GM23248 (cell line): ENCODE measurements around the gene PELI2. TPM values are rescaled to one million over a fixed set of nuclear protein-coding genes. Genes with fewer than 3 reads are reported as not detected.

Experiments used
- DNase-seq: peaks from one replicate; pipeline ENCODE4 v3.0.0-alpha.2; 2015
- H2AFZ ChIP-seq: fragments of 200-600 bp; sonication (generic); 2 replicates; pipeline ENCODE4 v1.6.1; 2016; ENCODE audit warnings: antibody characterized with exemption
- H3F3A ChIP-seq: fragments of 200-600 bp; sonication (generic); 2 replicates; pipeline ENCODE4 v1.6.1; 2016; ENCODE audit warnings: mild to moderate bottlenecking, antibody characterized with exemption, mixed run types; ENCODE audit not compliant: insufficient read depth
- H3K27ac ChIP-seq: fragments of 200-600 bp; sonication (generic); 2 replicates; pipeline ENCODE4 v1.5.1; 2016; ENCODE audit warnings: mild to moderate bottlenecking
- H3K27me3 ChIP-seq: fragments of 200-600 bp; sonication (generic); replicated peaks from 2 replicates; pipeline ENCODE4 v1.6.1; 2016; ENCODE audit warnings: mild to moderate bottlenecking; ENCODE audit not compliant: insufficient read depth
- H3K36me3 ChIP-seq: fragments of 200-600 bp; sonication (generic); 2 replicates; pipeline ENCODE4 v1.6.1; 2016; ENCODE audit warnings: low read depth, mild to moderate bottlenecking
- H3K4me1 ChIP-seq: fragments of 200-600 bp; sonication (generic); 2 replicates; pipeline ENCODE4 v1.6.1; 2016; ENCODE audit warnings: mild to moderate bottlenecking; ENCODE audit not compliant: insufficient read depth
- H3K4me2 ChIP-seq: fragments of 200-600 bp; sonication (generic); one replicate; pipeline ENCODE4 v1.6.1; 2016; ENCODE audit warnings: mild to moderate bottlenecking; ENCODE audit not compliant: unreplicated experiment
- H3K4me3 ChIP-seq: fragments of 200-600 bp; sonication (generic); 2 replicates; pipeline ENCODE4 v1.5.1; 2016; ENCODE audit warnings: mild to moderate bottlenecking
- H3K79me2 ChIP-seq: fragments of 200-600 bp; sonication (generic); 2 replicates; pipeline ENCODE4 v1.6.1; 2016; ENCODE audit warnings: mild to moderate bottlenecking; ENCODE audit not compliant: insufficient read depth
- H3K9ac ChIP-seq: fragments of 200-600 bp; sonication (generic); 2 replicates; pipeline ENCODE4 v1.6.1; 2016; ENCODE audit warnings: mild to moderate bottlenecking
- H3K9me2 ChIP-seq: fragments of 200-600 bp; sonication (generic); 2 replicates; pipeline ENCODE4 v1.6.1; 2016; ENCODE audit warnings: mixed run types, mild to moderate bottlenecking, moderate library complexity; ENCODE audit not compliant: insufficient read depth
- H3K9me3 ChIP-seq: fragments of 200-600 bp; sonication (generic); one replicate; pipeline ENCODE4 v1.6.1; 2017; ENCODE audit warnings: low read depth
- H4K20me1 ChIP-seq: fragments of 200-600 bp; sonication (generic); 2 replicates; pipeline ENCODE4 v1.6.0; 2016; ENCODE audit not compliant: insufficient read depth
- EZH2 ChIP-seq: fragments of 200-600 bp; sonication (generic); IDR thresholded peaks from 2 replicates; pipeline ENCODE4 v1.6.1; 2018; ENCODE audit warnings: antibody characterized with exemption, mild to moderate bottlenecking; ENCODE audit not compliant: insufficient read depth, poor library complexity, severe bottlenecking
- EZH2phosphoT487 ChIP-seq: fragments of 200-600 bp; sonication (generic); IDR thresholded peaks from 2 replicates; pipeline ENCODE4 v1.6.1; 2018; ENCODE audit warnings: antibody characterized with exemption, moderate library complexity, mild to moderate bottlenecking, low read depth; ENCODE audit not compliant: insufficient read depth
- WGBS, 2 experiments: methylation state at CpG; one replicate each; pipeline ENCODE4 v1.1.6; 2015 to 2017; ENCODE audit warnings: low lambda C conversion rate in 2 of 2, low coverage in 1 of 2; ENCODE audit errors: missing lambda C conversion rate in 2 of 2; 5-methylcytosine and 5-hydroxymethylcytosine counted together
- in situ Hi-C: fragments of 300-500 bp; cut with MboI; formaldehyde crosslinking; loops from 2 replicates; pipeline ENCODE4 v1.15.0; 2020
- polyA plus RNA-seq: library from polyadenylated mRNA; unstranded; fragments of >200 nt; fragmentation: Nextera tagmentation; extraction: Ambion mirVana; gene quantifications from 2 replicates; pipeline ENCODE4 v1.2.1, GENCODE V29; 2016
- total RNA-seq: library from RNA; depleted of rRNA; stranded (reverse); fragments of >200 nt; shearing (Covaris generic); gene quantifications from 2 replicates; pipeline ENCODE4 v1.2.3, GENCODE V29; 2014

PELI2 gene
- total and polyA plus RNA-seq, 2 experiments from 2014 or later = 1.2 to 1.3 TPM

DNA sequence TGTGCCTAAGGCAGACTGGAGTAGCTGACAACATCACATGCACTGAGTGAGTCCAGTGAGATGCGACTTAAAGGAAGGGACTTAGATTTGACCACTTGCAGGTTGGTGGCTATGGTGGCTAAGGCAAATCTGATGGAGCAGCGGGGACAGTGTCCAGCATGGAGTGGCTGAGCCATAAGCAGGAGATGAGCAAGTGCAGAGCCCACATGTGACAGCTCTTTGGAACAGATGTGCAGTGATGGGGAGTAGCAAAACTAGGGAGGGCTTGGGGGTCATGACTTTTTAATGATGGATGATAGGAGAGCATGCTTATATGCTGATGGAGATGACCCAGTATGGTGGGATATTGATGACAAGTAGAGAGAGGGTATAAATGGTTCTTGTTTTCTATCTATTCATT lies 80.2 kb downstream of the PELI2 start:
- Histone ChIP-seq H4K20me1 (no peaks in the 10 kb centered on the region), H3K79me2 (no peaks in the 10 kb centered on the region), H3K9me2 (no peaks in the 10 kb centered on the region), H3K4me1 (peaks cover 32% of the 10 kb centered on the region), H3K36me3 (no peaks in the 10 kb centered on the region), H3K27me3 (no peaks in the 10 kb centered on the region), H3K4me2 (peak overlapping the region; percentile 60), H2AFZ (no peak overlapping the region), H3K27ac (peak overlapping the region; percentile 95), H3K4me3 (no peak overlapping the region), H3F3A (peaks cover 17% of the 10 kb centered on the region; the same call in 1 of the 2 replicates), H3K9me3 (no peaks in the 10 kb centered on the region), H3K9ac (no peak overlapping the region)
- TF ChIP-seq EZH2phosphoT487 = no peak
- TF ChIP-seq EZH2 = no peak
- in situ Hi-C loops = no loop called here
- no peak for DNase-seq
- 95 to 98% methylated on average over 2 of the region's 2 CpGs for WGBS, 2 experiments

DNA sequence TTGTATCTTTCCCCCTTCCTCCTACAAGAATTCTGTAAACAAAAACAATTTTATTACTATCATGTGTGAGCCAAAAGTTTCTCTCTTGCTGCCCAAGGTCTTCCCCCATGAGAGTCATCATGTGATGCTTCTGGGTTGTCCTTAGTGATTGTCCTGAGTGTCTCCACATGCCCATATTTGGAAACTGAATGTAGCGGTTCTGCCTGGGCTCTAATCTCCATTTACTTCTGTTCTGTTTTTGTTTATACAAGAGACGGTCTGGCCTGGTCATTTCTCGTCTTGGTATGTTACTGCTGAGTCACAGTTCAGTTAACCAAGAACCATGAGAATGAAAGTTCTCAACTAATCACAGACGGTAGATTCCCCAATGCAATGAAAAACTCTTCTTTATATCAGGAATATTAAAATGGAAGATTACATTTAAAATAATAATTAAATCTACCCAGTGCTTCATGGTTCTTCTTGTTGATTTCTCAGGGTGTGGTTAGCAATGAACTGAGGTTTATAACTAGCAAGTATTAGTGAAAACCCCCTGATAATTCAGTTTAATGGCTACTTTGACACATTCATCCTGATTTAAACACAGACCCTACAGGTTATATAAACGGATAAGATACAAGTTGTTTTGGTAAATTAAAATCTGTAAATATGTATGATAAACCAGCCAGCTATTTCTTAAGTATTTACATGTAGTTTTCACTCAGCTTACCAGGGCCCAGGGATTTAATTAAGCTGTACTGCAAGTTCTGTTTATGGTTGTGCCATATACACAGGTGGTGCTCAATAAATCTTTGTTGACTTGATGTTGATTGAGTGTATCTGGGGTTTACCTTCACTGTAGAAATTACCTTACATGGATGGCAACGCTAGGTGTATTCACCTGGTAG lies 81.1 kb downstream of the PELI2 start:
- in situ Hi-C loops = no loop called here
- peaks cover 17% of the 10 kb centered on the region; the same call in 1 of the 2 replicates for H3F3A ChIP-seq
- H3K9me3 ChIP-seq = no peaks in the 10 kb centered on the region
- peak overlapping the region; percentile 95 for H3K27ac ChIP-seq
- no peaks in the 10 kb centered on the region for H4K20me1 ChIP-seq
- H2AFZ ChIP-seq = peak overlapping the region; percentile 69
- WGBS, 2 experiments = 20 to 21% methylated on average over 6 of the region's 6 CpGs
- peak overlapping the region; percentile 73 for H3K9ac ChIP-seq
- H3K9me2 ChIP-seq = no peaks in the 10 kb centered on the region
- H3K36me3 ChIP-seq = no peaks in the 10 kb centered on the region
- H3K4me1 ChIP-seq = peaks cover 28% of the 10 kb centered on the region
- TF ChIP-seq EZH2 (no peak), EZH2phosphoT487 (no peak)
- H3K79me2 ChIP-seq = no peaks in the 10 kb centered on the region
- H3K4me3 ChIP-seq = peak overlapping the region; percentile 55
- peak; percentile 97 for DNase-seq
- no peaks in the 10 kb centered on the region for H3K27me3 ChIP-seq
- H3K4me2 ChIP-seq = peak overlapping the region; percentile 85

DNA sequence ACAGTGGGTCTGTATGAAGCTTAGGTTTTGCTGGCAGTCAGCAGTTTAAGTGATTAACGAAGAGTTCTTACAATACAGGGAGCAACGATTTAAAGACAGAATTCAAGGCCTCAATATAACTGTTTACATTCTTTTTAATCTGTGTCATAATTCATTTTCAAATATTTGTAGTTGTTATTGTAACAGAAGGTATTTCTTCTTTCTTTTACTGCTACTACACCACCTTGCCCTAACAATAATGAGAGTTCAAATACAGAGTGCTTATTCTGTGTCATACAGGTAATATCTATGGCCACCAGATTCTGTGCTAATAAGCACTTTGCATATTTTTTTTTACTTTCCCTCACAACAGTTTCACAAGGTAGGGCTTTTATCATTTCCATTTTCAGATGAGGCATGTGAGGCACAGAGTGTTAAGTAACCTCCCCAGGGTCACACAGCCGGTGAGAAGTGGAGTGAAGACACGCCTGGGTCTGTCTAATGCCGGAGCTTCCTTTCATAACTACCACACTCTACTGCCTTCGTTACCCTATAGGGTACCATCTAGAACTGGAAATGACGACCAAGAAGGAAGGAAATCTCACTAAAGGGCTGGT lies 81.9 kb downstream of the PELI2 start:
- WGBS, 2 experiments = 82 to 83% methylated on average over 7 of the region's 7 CpGs
- no peaks in the 10 kb centered on the region for H3K79me2 ChIP-seq
- H3K36me3 ChIP-seq = no peaks in the 10 kb centered on the region
- peaks cover 28% of the 10 kb centered on the region for H3K4me1 ChIP-seq
- no peaks in the 10 kb centered on the region for H3K9me2 ChIP-seq
- no peak for TF ChIP-seq EZH2
- no peak for TF ChIP-seq EZH2phosphoT487
- H3K27ac ChIP-seq = peak overlapping the region; percentile 95
- no peaks in the 10 kb centered on the region for H3K9me3 ChIP-seq
- peak overlapping the region; percentile 55 for H3K4me3 ChIP-seq
- peak overlapping the region; percentile 69 for H2AFZ ChIP-seq
- peak overlapping the region; percentile 85 for H3K4me2 ChIP-seq
- peak; percentile 21 for DNase-seq
- no peaks in the 10 kb centered on the region for H4K20me1 ChIP-seq
- peaks cover 17% of the 10 kb centered on the region; the same call in 1 of the 2 replicates for H3F3A ChIP-seq
- peak overlapping the region; percentile 73 for H3K9ac ChIP-seq
- in situ Hi-C loops = no loop called here
- no peaks in the 10 kb centered on the region for H3K27me3 ChIP-seq

DNA sequence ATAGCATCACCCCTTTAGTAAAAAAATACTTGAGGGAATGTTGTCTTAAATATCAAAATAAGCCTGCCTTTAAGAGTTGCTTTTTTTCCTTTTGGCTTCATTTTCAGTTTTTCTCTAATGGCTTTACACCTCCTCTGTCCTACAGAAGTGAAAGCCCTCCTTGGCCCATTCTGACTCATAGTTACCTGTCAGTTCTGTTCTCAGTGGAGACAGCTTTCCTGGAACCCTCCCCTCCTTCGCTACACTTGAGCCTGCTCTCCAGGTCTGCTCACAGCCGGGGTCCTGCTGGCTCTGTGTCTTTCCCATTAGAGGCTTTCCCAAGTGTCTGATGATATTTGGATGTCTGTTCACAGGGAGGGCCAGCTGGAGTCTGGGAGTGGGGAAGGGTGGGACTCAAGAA lies 84.0 kb downstream of the PELI2 start:
- Histone ChIP-seq H3K4me1 (peaks cover 15% of the 10 kb centered on the region), H3K4me3 (no peak overlapping the region)
- WGBS, 2 experiments = 45 to 50% methylated on average over 2 of the region's 2 CpGs

More for the DNA sequence above, 84.0 kb downstream of the PELI2 start:
- Histone ChIP-seq H4K20me1 (no peaks in the 10 kb centered on the region), H3K9ac (no peak overlapping the region), H3K9me2 (no peaks in the 10 kb centered on the region), H3K79me2 (no peaks in the 10 kb centered on the region), H3F3A (peaks cover 8% of the 10 kb centered on the region; the same call in 1 of the 2 replicates), H3K27ac (no peak overlapping the region), H3K36me3 (no peaks in the 10 kb centered on the region), H3K9me3 (no peaks in the 10 kb centered on the region), H3K27me3 (no peaks in the 10 kb centered on the region), H2AFZ (no peak overlapping the region), H3K4me2 (no peak overlapping the region)
- in situ Hi-C loops = no loop called here
- TF ChIP-seq EZH2 = no peak
- no peak for TF ChIP-seq EZH2phosphoT487
- DNase-seq = no peak
